Measurements from ENCODE around the gene PPP1R13B.

PPP1R13B gene

GRCh38 chr14:103763730-103764488 lies 83.5 kb downstream of the PPP1R13B start:
- no peak for DNase-seq (ENCODE audit: low read depth)
- H3K4me3 ChIP-seq (ENCODE audit: control insufficient read depth, low read depth, low read length), result no peak overlapping the region
- no peak for TF ChIP-seq CTCF (IDR thresholded peaks at IDR 0.05; ENCODE audit: control insufficient read depth, insufficient read depth, low read depth, low read length, missing control alignments)

GRCh38 chr14:103762541-103762940 lies 84.8 kb downstream of the PPP1R13B start:
- DNase-seq (ENCODE audit: low read depth), result no peak
- H3K4me3 ChIP-seq (ENCODE audit: control insufficient read depth, low read depth, low read length), result no peak overlapping the region
- no peak for TF ChIP-seq CTCF (IDR thresholded peaks at IDR 0.05; ENCODE audit: control insufficient read depth, insufficient read depth, low read depth, low read length, missing control alignments)

- H3K4me3 ChIP-seq (ENCODE audit: control insufficient read depth, low read depth, low read length), result no peak overlapping the region
- TF ChIP-seq CTCF (IDR thresholded peaks at IDR 0.05; ENCODE audit: control insufficient read depth, insufficient read depth, low read depth, low read length, missing control alignments), result no peak
- DNase-seq (ENCODE audit: low read depth), result no peak
These were observed 85.3 kb downstream of the PPP1R13B start for GRCh38 chr14:103762036-103762435.

- TF ChIP-seq CTCF (IDR thresholded peaks at IDR 0.05; ENCODE audit: control insufficient read depth, insufficient read depth, low read depth, low read length, missing control alignments), result no peak
- DNase-seq (ENCODE audit: low read depth), result no peak
- no peak overlapping the region for H3K4me3 ChIP-seq (ENCODE audit: control insufficient read depth, low read depth, low read length)
These were observed 89.2 kb downstream of the PPP1R13B start for GRCh38 chr14:103758059-103758776.

GRCh38 chr14:103755060-103755459 lies 92.3 kb downstream of the PPP1R13B start:
- no peak for TF ChIP-seq CTCF (IDR thresholded peaks at IDR 0.05; ENCODE audit: control insufficient read depth, insufficient read depth, low read depth, low read length, missing control alignments)
- H3K4me3 ChIP-seq (ENCODE audit: control insufficient read depth, low read depth, low read length), result no peak overlapping the region
- DNase-seq (ENCODE audit: low read depth), result no peak

GRCh38 chr14:103753774-103754173 lies 93.6 kb downstream of the PPP1R13B start:
- H3K4me3 ChIP-seq (ENCODE audit: control insufficient read depth, low read depth, low read length), result no peak overlapping the region
- no peak for TF ChIP-seq CTCF (IDR thresholded peaks at IDR 0.05; ENCODE audit: control insufficient read depth, insufficient read depth, low read depth, low read length, missing control alignments)
- DNase-seq (ENCODE audit: low read depth), result no peak
